HG03139 (cell line): ENCODE measurements around the gene SGK1.
"Not testable (repeated sequence)": the region's sequence is repeated elsewhere in the genome, so short reads cannot be mapped to it uniquely, and the experiment has no call there.

Source experiments
- ATAC-seq: cut with Tn5 transposase; IDR thresholded peaks from one replicate; pipeline ENCODE4 v1.9.1; 2021; ENCODE audit not compliant: unreplicated experiment

SGK1 gene

GRCh38 chr6:134328138-134328537 lies 10.2 kb upstream of the SGK1 start:
- ATAC-seq, result no peak

DNA sequence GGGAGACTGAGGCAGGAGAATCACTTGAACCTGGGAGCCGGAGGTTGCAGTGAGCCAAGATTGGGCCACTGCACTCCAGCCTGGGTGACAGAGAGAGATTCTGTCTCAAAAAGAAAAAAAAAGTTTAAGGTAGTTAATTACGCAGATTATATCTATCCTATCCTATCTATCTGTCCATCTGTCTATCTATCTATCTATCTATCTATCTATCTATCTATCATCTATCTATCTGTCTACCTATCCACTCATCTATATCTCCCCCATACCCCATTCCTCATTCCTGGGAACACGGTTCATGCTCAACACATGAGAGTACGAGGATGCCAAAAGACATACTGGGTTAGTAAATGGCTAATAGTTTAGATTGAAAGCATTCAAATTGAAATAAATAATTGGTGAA lies 8.3 kb upstream of the SGK1 start:
- ATAC-seq, result not testable (repeated sequence)

- no peak for ATAC-seq
These were observed 6.9 kb upstream of the SGK1 start for GRCh38 chr6:134324766-134325165.

- no peak for ATAC-seq
These were observed 6.2 kb upstream of the SGK1 start for GRCh38 chr6:134324141-134324540.

DNA sequence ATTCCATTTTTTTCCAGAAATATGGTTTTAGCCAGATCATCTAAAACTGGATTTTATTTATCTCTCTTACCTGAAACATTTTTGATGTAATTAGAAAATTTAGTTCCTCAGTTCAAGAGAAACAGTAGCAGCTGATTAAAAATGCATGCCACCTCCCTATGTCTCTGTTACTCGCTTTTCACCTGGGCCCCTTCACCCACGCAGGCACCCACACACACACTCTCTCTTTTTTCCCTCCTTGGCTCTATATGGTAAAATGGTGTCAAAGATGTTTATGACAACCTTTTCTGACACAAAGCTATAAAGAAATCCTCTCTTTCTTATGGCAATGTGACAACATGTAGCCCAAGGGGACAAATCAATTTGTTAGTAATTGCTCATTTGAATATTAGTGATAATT lies 5.8 kb upstream of the SGK1 start:
- ATAC-seq, result no peak

DNA sequence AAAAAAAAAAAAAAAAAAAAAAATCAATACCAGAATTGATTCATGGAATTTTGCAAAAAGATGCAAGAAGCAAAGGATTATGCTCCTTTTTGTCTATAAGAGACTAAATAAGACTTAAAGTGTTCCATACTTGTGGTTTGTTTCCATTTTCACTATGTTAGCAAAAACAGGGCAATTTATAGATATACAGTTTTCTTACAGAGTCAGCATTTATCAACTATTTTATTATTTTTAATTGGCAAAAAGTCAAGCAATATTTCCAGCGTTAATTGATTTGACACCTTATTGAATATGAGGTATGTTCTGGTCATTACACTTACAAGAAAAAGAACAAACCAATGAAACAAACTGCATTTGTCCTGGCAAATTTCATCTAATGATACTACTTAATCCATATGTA lies 5.4 kb upstream of the SGK1 start:
- ATAC-seq, result no peak

- no peak for ATAC-seq
These were observed 4.3 kb upstream of the SGK1 start for GRCh38 chr6:134322216-134322615.

DNA sequence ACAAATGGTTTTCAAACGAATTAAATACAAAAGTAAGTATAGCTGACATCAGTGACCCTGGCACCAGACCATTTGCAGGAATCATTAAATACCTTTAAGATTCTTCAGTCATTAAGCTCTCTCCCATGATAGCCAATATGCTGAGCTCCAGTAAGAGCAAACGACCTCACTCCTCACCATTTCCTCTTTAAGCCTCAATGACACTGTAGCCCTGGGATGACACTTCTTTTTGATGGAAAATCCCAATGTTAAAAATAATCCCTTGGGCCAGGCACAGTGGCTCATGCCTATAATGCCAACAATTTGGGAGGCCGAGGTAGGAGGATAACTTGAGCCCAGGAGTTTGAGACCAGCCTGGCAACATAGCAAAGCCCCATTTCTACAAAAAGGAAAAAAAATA lies 3.3 kb upstream of the SGK1 start:
- ATAC-seq, result no peak

- ATAC-seq, result not testable (repeated sequence)
These were observed 1.8 kb upstream of the SGK1 start for GRCh38 chr6:134319686-134320085.

GRCh38 chr6:134318974-134319281 lies 1.0 kb upstream of the SGK1 start:
- ATAC-seq, result no peak

DNA sequence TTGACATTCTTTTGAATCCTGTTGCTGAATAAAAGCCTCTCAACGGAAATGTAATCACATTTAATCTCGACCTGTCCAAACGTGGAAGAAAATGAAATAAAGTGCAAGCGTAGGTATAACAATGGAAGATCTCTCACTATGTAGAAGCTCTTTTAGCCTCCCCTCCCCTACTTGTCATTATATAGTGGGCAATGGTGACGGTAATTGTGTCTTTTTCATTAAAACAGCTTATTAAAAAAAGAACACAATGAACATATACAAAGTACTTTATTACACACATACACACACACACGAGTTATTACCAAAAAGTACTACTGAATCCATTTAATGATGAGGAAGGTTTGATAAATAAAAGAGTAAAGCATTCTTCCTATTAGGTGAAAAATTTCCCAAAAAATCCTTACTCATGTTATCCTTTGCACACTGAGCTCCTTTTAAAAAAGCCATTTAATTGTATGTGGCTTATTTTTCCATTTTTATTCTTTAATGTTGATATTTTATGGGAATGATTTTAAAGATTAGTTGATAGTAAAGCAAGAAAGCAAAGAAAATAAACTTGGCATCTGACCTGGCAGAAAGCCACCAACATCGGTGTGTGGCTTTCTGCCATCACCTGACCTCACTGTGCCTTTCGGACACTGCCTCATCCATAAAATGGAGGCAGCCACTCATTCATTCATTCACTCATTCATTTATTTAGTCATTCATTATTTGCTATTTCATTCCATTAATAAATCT lies 493 bp upstream of the SGK1 start:
- ATAC-seq, result no peak

DNA sequence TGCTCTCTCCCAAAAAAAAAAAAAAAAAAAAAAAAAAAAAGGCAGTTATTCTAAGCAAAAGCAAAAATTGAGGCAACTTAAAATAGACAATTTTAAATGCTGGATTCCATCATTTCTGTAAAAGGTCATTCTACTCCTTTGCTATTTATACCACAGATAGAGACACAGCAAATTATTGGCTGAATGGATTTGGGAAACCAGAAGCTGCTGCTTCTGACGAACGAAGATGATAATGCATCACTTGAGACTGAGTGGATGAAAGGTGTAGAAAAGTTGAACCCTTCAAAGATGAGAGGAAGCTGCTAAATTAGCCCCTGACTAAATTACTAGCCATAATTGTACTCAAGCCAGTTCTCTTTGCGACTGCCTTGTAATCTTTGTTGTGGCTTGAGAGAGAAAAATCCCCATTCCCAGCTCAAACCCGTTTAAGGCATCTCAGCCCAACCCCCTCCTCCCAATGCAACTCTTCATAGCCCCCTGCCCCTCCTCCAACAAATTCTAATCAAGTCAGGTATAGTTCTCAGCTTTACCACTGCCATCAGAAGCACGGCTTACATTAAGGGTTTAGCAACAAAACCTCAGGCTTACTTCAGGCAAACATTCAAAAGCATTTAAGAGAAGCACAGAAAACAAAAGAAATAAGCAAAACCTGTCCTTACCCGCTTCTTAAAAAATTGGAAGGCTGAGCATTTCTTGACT lies 1.0 kb downstream of the SGK1 start:
- no peak for ATAC-seq

DNA sequence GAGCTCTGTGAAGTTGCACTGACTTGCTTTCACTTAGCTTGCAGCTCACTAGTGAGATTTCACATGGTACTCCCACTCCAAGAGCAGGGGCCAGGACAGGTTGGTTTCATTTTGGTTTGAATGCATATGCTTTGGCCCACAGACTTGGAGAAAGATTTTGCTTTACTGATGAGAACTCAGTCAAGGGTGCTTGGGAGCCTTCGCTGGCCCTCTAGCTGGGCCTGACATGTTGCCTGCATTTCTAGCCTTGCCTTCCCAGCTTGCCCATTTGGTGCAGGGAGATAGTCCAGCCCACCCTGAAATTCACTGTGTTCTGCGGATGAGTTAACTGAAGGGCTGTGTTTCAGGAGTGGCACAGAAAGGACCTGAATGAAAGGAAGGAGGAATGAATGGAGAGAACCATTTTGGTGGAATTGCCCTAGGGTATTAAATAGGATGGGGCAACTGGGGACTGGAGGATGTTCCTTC lies 1.9 kb downstream of the SGK1 start:
- no peak for ATAC-seq

DNA sequence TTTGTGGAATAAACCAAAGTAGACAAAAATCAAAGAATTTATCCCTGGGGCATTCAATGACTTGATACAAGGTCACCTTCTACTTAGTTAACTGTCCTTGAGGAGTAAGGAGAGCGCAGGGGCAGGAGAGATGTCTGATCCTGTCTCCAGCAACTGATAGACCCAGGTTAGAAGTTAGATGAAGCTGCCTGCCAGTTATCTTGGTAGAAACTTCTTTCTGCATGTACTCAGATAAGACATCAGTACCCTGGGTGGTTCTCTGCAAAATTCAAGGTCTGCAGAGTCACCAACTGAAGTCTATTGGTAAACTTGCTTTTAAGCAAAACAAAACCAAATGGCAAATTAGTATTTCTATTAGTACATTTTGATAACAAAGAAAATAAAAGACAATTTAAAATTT lies 2.7 kb downstream of the SGK1 start:
- ATAC-seq, result no peak

DNA sequence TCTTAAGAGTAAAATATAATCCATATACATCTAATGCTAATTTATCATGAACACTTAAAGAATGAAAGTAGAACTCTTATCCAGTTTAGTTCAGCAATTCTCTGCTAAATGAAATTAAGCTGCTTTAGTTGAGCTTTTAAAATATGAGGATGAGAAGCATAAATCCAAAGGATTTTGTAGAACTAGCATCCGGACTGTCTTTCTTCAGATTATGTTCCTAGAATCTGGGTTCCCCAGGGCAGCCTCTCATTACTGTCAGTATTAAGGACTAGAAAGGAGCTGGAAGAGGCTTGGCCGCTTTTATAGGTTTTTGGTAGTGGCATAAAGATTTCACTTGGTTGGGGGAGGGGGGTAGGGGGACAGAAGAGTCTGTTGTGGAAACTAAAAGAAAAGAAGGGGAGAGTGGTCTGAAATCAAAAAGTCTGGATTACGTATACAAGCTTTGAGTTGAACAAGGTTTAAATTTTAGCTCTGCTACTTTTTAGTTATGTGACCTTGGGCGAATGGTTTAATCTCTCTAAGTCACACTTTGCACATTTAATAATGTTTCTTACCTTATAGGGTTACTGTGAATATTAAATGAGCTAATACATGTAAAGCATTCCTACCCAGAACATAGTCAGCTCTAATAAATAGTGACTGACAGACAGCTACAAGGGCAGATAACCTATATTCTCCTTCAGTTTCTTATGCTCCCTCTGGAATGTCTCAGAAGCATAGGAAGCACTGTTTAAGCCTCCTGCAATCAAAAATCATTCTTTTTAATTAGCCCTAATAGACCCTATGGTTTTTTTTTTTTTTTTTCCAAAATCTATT lies 3.7 kb downstream of the SGK1 start:
- no peak for ATAC-seq

- no peak for ATAC-seq
These were observed 5.8 kb downstream of the SGK1 start for GRCh38 chr6:134312038-134312660.

GRCh38 chr6:134310817-134311216 lies 7.1 kb downstream of the SGK1 start:
- no peak for ATAC-seq

- ATAC-seq, result no peak
These were observed 7.8 kb downstream of the SGK1 start for GRCh38 chr6:134309983-134310605.

- ATAC-seq, result no peak
These were observed 8.7 kb downstream of the SGK1 start for GRCh38 chr6:134309227-134309626.

GRCh38 chr6:134308800-134309199 lies 9.1 kb downstream of the SGK1 start:
- no peak for ATAC-seq

GRCh38 chr6:134307870-134308269 lies 10.0 kb downstream of the SGK1 start:
- ATAC-seq, result no peak
